GM12878 (cell line): Measurements from ENCODE around the gene EVI5L. TPM values are rescaled to one million over a fixed set of nuclear protein-coding genes. Genes with fewer than 3 reads are reported as not detected.

Experiments used
- ATAC-seq: fragments of 200-7000 bp; cut with Tn5 transposase; 3 replicates; pipeline ENCODE4 v1.9.1; 2020; ENCODE audit warnings: mild to moderate bottlenecking, moderate library complexity
- BruUV-seq: library from RNA; stranded (reverse); fragments of 400-500 nt; replicated peaks from 2 replicates; lab custom pipeline; 2021; lab: Mats Ljungman, UMichigan
- CTCF ChIA-PET: fragments of 300-600 bp; sonication (Branson Sonifier 250); formaldehyde crosslinking; extraction: SDS; loops from one replicate; lab custom pipeline; 2021; ENCODE audit warnings: inconsistent platforms; lab: Yijun Ruan, JAX
- POLR2A ChIA-PET: fragments of 350-600 bp; formaldehyde crosslinking; extraction: SDS; loops from one replicate; lab custom pipeline; 2021; ENCODE audit warnings: inconsistent platforms; lab: Charles Lee
- RAD21 ChIA-PET: fragments of 300-600 bp; sonication (Branson Sonifier 250); formaldehyde crosslinking; loops from one replicate; lab custom pipeline; 2023; ENCODE audit warnings: antibody characterized with exemption; ENCODE audit not compliant: unreplicated experiment; lab: Charles Lee
- SMC1A ChIA-PET: fragments of 300-600 bp; sonication (Branson Sonifier 250); formaldehyde crosslinking; loops from one replicate; lab custom pipeline; 2023; ENCODE audit not compliant: unreplicated experiment, uncharacterized antibody; lab: Charles Lee
- DNase-seq: peaks from one replicate; pipeline ENCODE4 v3.0.0-alpha.2; 2011; ENCODE audit warnings: low read depth, low spot score
- FAIRE-seq: peaks from 3 replicates; lab custom pipeline; 2011; peaks lifted over from hg19 to GRCh38; lab: Jason Lieb, UNC
- H2AFZ ChIP-seq: 2 replicates; pipeline ENCODE4 v1.6.0; 2011; ENCODE audit warnings: low read depth, low read length, control low read depth; ENCODE audit not compliant: control insufficient read depth
- H3K27ac ChIP-seq: 2 replicates; pipeline ENCODE4 v1.5.1; 2011; ENCODE audit warnings: control low read depth; ENCODE audit not compliant: control insufficient read depth, insufficient read depth
- H3K27me3 ChIP-seq, 2 experiments: replicated peaks in 1 of 2; 2 replicates each; pipeline versions ENCODE4 v1.6.0 to v1.6.1; 2011; ENCODE audit warnings: low read length in 1 of 2; ENCODE audit not compliant: control insufficient read depth in 2 of 2, insufficient read depth in 2 of 2
- H3K36me3 ChIP-seq, 2 experiments: 2 replicates each; pipeline ENCODE4 v1.5.1; 2011; ENCODE audit warnings: low read length in 1 of 2; ENCODE audit not compliant: control insufficient read depth in 2 of 2, insufficient read depth in 2 of 2
- H3K4me1 ChIP-seq: 2 replicates; pipeline ENCODE4 v1.6.1; 2011; ENCODE audit warnings: mild to moderate bottlenecking, low read length, moderate library complexity, mixed read lengths; ENCODE audit not compliant: control insufficient read depth, insufficient read depth
- H3K4me2 ChIP-seq: 2 replicates; pipeline ENCODE4 v1.6.0; 2011; ENCODE audit warnings: control low read depth; ENCODE audit not compliant: control insufficient read depth, insufficient read depth
- H3K4me3 ChIP-seq: fragments of 200-600 bp; sonication (generic); 2 replicates; pipeline ENCODE4 v1.5.1; 2016
- H3K79me2 ChIP-seq: 2 replicates; pipeline ENCODE4 v1.6.0; 2011; ENCODE audit warnings: low read length; ENCODE audit not compliant: control insufficient read depth, insufficient read depth
- H3K9ac ChIP-seq: 2 replicates; pipeline ENCODE4 v1.8.0; 2011; ENCODE audit warnings: low read length, control low read depth, mixed read lengths; ENCODE audit not compliant: control insufficient read depth, insufficient read depth
- H3K9me3 ChIP-seq: replicated peaks from 3 replicates; pipeline ENCODE4 v1.5.1; 2011; ENCODE audit warnings: mild to moderate bottlenecking, low read length; ENCODE audit not compliant: control insufficient read depth, insufficient read depth
- H4K20me1 ChIP-seq: 2 replicates; pipeline ENCODE4 v1.6.0; 2011; ENCODE audit not compliant: control insufficient read depth, insufficient read depth
- BHLHE40 ChIP-seq, 2 experiments: fragments of 450-650 bp in 1 of 2; IDR thresholded peaks; 2 replicates each; pipeline ENCODE4 v1.6.1; 2011 to 2017; ENCODE audit warnings: low read depth in 2 of 2, borderline replicate concordance in 1 of 2, improper control_type of control experiment in 1 of 2, low read length in 1 of 2, mild to moderate bottlenecking in 1 of 2
- BMI1 ChIP-seq: fragments of 450-650 bp; IDR thresholded peaks from 2 replicates; pipeline ENCODE4 v1.6.1; 2016; ENCODE audit warnings: mild to moderate bottlenecking, moderate library complexity, borderline replicate concordance
- CEBPB ChIP-seq, 2 experiments: fragments of 150-350 bp in 1 of 2; IDR thresholded peaks; 2 replicates each; pipeline ENCODE4 v1.6.1; 2012 to 2014; ENCODE audit warnings: low read depth in 2 of 2, low read length in 2 of 2, borderline replicate concordance in 1 of 2, inconsistent platforms in 1 of 2
- GATAD2B ChIP-seq: fragments of 450-650 bp; conservative IDR thresholded peaks from 2 replicates; pipeline ENCODE4 v1.6.1; 2017; ENCODE audit warnings: low read depth, mild to moderate bottlenecking, moderate library complexity
- KAT2A ChIP-seq: conservative IDR thresholded peaks from 2 replicates; pipeline ENCODE4 v1.6.1; 2011; ENCODE audit warnings: low read depth, low read length; ENCODE audit not compliant: control insufficient read depth
- KLF5 ChIP-seq: fragments of 450-650 bp; IDR thresholded peaks from 2 replicates; pipeline ENCODE4 v1.6.1; 2014; ENCODE audit warnings: mild to moderate bottlenecking; ENCODE audit not compliant: partially characterized antibody
- NRF1 ChIP-seq: conservative IDR thresholded peaks from 2 replicates; pipeline ENCODE4 v1.6.1; 2011; ENCODE audit warnings: mild to moderate bottlenecking, low read depth, low read length, improper control_type of control experiment
- POU2F2 ChIP-seq: IDR thresholded peaks from 3 replicates; pipeline ENCODE4 v1.6.1; 2011; ENCODE audit warnings: low read depth, mild to moderate bottlenecking, low read length, borderline replicate concordance
- RAD21 ChIP-seq: IDR thresholded peaks from 2 replicates; pipeline ENCODE4 v1.6.1; 2011; ENCODE audit warnings: mild to moderate bottlenecking, low read depth, low read length, moderate library complexity; ENCODE audit not compliant: insufficient read depth
- RB1 ChIP-seq: fragments of 450-650 bp; formaldehyde crosslinking; IDR thresholded peaks from 2 replicates; pipeline ENCODE4 v1.6.1; 2017; ENCODE audit warnings: mild to moderate bottlenecking, borderline replicate concordance
- SP1 ChIP-seq: IDR thresholded peaks from one replicate; pipeline ENCODE4 v1.6.1; 2011; ENCODE audit warnings: low read depth, low read length
- STAT3 ChIP-seq: IDR thresholded peaks from 2 replicates; pipeline ENCODE4 v1.6.1; 2011; ENCODE audit warnings: low read depth, low read length, improper control_type of control experiment
- SUPT20H ChIP-seq: IDR thresholded peaks from 2 replicates; pipeline ENCODE4 v1.6.1; 2011; ENCODE audit warnings: low read depth, mild to moderate bottlenecking, low read length, moderate library complexity, borderline replicate concordance; ENCODE audit not compliant: control insufficient read depth
- TARDBP ChIP-seq: IDR thresholded peaks from 2 replicates; pipeline ENCODE4 v1.6.1; 2016; ENCODE audit warnings: borderline replicate concordance
- TBL1XR1 ChIP-seq: IDR thresholded peaks from 2 replicates; pipeline ENCODE4 v1.6.1; 2012; ENCODE audit warnings: low read depth, low read length, improper control_type of control experiment
- YBX1 ChIP-seq: fragments of 450-650 bp; IDR thresholded peaks from 2 replicates; pipeline ENCODE4 v1.6.1; 2016; ENCODE audit warnings: antibody characterized with exemption
- WGBS: methylation state at CpG from one replicate; pipeline ENCODE4 v1.1.6; 2016; ENCODE audit warnings: low lambda C conversion rate; ENCODE audit not compliant: insufficient replicate concordance, insufficient coverage; ENCODE audit errors: missing lambda C conversion rate; 5-methylcytosine and 5-hydroxymethylcytosine counted together
- in situ Hi-C: fragments of 300-500 bp; cut with MboI; formaldehyde crosslinking; loops from 9 replicates; pipeline ENCODE4 v1.14.3; 2018; ENCODE audit warnings: mixed read lengths
- intact Hi-C: fragments of 100-400 bp; cut with micrococcal nuclease; formaldehyde crosslinking; loops from one replicate; pipeline ENCODE4 v1.14.2; 2022; ENCODE audit not compliant: unreplicated experiment
- polyA plus RNA-seq, 11 experiments: library from polyadenylated mRNA; depleted of rRNA in 4 of 11; unstranded in 6 of 11; stranded (reverse) in 5 of 11; fragments of >200 nt; fragmentation: Nextera tagmentation in 4 of 11; fragmentation: Illumina TruSeq in 1 of 11; extraction: Ambion mirVana in 4 of 11; extraction: Trizol in 1 of 11; gene quantifications; 1 replicate in 1 of 11; 2 replicates in 10 of 11; pipeline versions ENCODE4 v1.2.1 to v1.2.3, GENCODE V29; 2011 to 2016; ENCODE audit warnings: inconsistent platforms in 2 of 11, missing spikeins in 2 of 11, low read depth in 1 of 11
- total RNA-seq, 4 experiments: library from RNA; depleted of rRNA in 3 of 4; stranded (reverse); fragments of >200 nt in 3 of 4; fragmentation: Illumina TruSeq in 1 of 4; extraction: Trizol in 1 of 4; gene quantifications; 2 replicates each; pipeline versions ENCODE4 v1.2.1 to v1.2.3, GENCODE V29; 2013 to 2021
- TF ChIP-seq, protein P1 (sequence below): IDR thresholded peaks from 2 replicates; pipeline ENCODE4 v1.6.1; 2011; ENCODE audit warnings: borderline replicate concordance, low read depth, mild to moderate bottlenecking, moderate library complexity, mixed read lengths, low read length; ENCODE audit not compliant: insufficient read depth; ENCODE audit errors: extremely low read length
- TF ChIP-seq, protein P2 (sequence below): fragments of 450-650 bp; IDR thresholded peaks from 2 replicates; pipeline ENCODE4 v1.6.1; 2017; ENCODE audit warnings: mild to moderate bottlenecking
- TF ChIP-seq, protein P3 (sequence below): IDR thresholded peaks from 2 replicates; pipeline ENCODE4 v1.6.1; 2011; ENCODE audit warnings: low read depth, low read length, improper control_type of control experiment, borderline replicate concordance

EVI5L gene
- total and polyA plus RNA-seq, 10 of the 15 experiments (the other 5 are each of a cell fraction or from before 2014, with no cell fraction given): 0.23 to 13.8 (median 5.0) TPM

DNA sequence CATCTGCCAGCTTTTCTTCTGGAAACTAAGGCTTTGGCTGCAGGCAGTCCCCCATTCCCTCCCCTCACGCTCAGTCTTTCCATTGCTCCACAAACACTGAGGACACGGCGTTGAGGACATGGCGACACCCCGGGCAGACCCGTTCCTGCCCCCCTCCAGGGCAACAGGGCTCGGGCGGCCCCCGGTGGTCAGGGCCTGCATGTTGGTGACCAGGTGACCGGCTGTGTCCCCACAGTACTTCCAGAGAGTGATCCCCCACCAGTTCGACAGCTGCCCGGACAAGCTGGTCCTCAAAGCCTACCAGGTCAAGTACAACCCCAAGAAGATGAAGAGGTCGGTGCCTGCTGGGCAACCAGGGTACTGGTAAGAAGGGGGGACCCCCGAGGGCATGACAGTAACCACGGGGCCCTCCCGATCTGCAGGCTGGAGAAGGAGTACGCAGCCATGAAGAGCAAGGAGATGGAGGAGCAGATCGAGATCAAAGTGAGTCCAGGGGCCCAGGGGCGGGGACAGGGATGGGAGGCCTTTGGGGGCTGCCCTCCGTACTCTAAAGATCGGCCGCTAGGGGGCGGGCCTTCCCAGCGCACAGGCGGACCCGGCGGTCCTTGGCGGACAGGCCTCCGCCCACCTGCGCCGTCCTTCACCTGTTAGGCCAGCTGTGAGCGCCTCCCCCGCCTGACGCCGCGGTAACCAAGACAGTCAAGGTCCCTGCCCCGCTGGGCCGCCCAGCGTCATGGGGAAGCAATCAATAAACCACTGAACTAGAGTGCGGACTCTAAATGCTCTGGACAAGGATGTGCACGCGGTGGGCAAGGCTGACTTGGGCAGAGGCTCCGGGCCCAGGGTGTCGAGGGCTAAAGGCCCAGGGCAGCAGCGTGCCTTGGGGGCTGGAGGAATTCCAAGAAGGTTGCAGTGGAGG is 23.1 kb downstream of the EVI5L start:
- no peaks in the 10 kb centered on the region for H3K36me3 ChIP-seq
- ChIA-PET POLR2A (interaction anchor here (0.6 to 1.0 kb wide), 3 partner anchors 50 to 206 kb away, joined by 4 to 5 read pairs (median 4); partner anchors contain the start of gene MAP2K7), RAD21 (interaction anchor here (0.7 to 0.9 kb wide), 2 partner anchors 50 to 68 kb away, joined by 3 to 6 read pairs; partner anchors contain the start of genes MAP2K7 and SNAPC2), SMC1A (interaction anchor here (0.8 to 1.1 kb wide), 2 partner anchors 53 to 285 kb away, joined by 3 to 4 read pairs; no protein-coding TSS in a partner anchor), CTCF (interaction anchor here (0.7 to 2.5 kb wide), 16 partner anchors 8 to 285 kb away, joined by 3 to 12 read pairs (median 4); partner anchors contain the start of genes TIMM44 and TRAPPC5)
- BruUV-seq: no TSS peak
- 31% methylated on average over 41 of the region's 45 CpGs for WGBS
- H3K4me1 ChIP-seq: no peaks in the 10 kb centered on the region; the same call in 1 of the 2 replicates
- H4K20me1 ChIP-seq: no peaks in the 10 kb centered on the region
- ATAC-seq (peak; percentile 99), FAIRE-seq (no peak), DNase-seq (no peak)
- no peaks in the 10 kb centered on the region for H3K79me2 ChIP-seq
- H3K27ac ChIP-seq: no peak overlapping the region
- no peaks in the 10 kb centered on the region for H3K27me3 ChIP-seq
- in situ Hi-C loops (no loop called here), intact Hi-C loops (loop anchor here (1.0 kb wide), 1 partner anchor 72 kb away; no protein-coding TSS in a partner anchor)
- no peak overlapping the region; the same call in 1 of the 2 replicates for H3K4me2 ChIP-seq
- no peak overlapping the region for H3K4me3 ChIP-seq
- no peak overlapping the region; the same call in 1 of the 2 replicates for H2AFZ ChIP-seq
- H3K9me3 ChIP-seq: no peaks in the 10 kb centered on the region
- no peak overlapping the region for H3K9ac ChIP-seq
- TF ChIP-seq BMI1 (no peak), TBL1XR1 (no peak), CEBPB (IDR thresholded peaks at IDR 0.05; ENCODE audit: borderline replicate concordance in 1 of 2, low read depth in 2 of 2, low read length in 2 of 2) (no peak), NRF1 (no peak), RAD21 (peak; percentile 67), POU2F2 (no peak), YBX1 (no peak), KLF5 (no peak), SUPT20H (no peak), RB1 (no peak; the same call in 1 of the 2 replicates), BHLHE40 (IDR thresholded peaks at IDR 0.05; ENCODE audit: borderline replicate concordance in 1 of 2, low read depth in 2 of 2, low read length in 1 of 2) (no peak), TARDBP (0 out of 2 replicates have a peak, but pooled peaks have one; percentile 39), GATAD2B (0 out of 2 replicates have a peak, but pooled peaks have one; percentile 40), SP1 (no peak), STAT3 (no peak), KAT2A (no peak)
- TF ChIP-seq, protein P1, sequence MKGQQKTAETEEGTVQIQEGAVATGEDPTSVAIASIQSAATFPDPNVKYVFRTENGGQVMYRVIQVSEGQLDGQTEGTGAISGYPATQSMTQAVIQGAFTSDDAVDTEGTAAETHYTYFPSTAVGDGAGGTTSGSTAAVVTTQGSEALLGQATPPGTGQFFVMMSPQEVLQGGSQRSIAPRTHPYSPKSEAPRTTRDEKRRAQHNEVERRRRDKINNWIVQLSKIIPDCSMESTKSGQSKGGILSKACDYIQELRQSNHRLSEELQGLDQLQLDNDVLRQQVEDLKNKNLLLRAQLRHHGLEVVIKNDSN: no peak
- TF ChIP-seq, protein P2, sequence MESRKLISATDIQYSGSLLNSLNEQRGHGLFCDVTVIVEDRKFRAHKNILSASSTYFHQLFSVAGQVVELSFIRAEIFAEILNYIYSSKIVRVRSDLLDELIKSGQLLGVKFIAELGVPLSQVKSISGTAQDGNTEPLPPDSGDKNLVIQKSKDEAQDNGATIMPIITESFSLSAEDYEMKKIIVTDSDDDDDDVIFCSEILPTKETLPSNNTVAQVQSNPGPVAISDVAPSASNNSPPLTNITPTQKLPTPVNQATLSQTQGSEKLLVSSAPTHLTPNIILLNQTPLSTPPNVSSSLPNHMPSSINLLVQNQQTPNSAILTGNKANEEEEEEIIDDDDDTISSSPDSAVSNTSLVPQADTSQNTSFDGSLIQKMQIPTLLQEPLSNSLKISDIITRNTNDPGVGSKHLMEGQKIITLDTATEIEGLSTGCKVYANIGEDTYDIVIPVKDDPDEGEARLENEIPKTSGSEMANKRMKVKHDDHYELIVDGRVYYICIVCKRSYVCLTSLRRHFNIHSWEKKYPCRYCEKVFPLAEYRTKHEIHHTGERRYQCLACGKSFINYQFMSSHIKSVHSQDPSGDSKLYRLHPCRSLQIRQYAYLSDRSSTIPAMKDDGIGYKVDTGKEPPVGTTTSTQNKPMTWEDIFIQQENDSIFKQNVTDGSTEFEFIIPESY: no peak
- TF ChIP-seq, protein P3, sequence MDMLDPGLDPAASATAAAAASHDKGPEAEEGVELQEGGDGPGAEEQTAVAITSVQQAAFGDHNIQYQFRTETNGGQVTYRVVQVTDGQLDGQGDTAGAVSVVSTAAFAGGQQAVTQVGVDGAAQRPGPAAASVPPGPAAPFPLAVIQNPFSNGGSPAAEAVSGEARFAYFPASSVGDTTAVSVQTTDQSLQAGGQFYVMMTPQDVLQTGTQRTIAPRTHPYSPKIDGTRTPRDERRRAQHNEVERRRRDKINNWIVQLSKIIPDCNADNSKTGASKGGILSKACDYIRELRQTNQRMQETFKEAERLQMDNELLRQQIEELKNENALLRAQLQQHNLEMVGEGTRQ: no peak
